GM19372 (cell line): ENCODE results near the gene EFNB2.

Source experiments
- ATAC-seq: cut with Tn5 transposase; IDR thresholded peaks from one replicate; pipeline ENCODE4 v1.9.1; 2021; ENCODE audit warnings: mild to moderate bottlenecking, low read depth, moderate library complexity; ENCODE audit not compliant: unreplicated experiment

EFNB2 gene

DNA sequence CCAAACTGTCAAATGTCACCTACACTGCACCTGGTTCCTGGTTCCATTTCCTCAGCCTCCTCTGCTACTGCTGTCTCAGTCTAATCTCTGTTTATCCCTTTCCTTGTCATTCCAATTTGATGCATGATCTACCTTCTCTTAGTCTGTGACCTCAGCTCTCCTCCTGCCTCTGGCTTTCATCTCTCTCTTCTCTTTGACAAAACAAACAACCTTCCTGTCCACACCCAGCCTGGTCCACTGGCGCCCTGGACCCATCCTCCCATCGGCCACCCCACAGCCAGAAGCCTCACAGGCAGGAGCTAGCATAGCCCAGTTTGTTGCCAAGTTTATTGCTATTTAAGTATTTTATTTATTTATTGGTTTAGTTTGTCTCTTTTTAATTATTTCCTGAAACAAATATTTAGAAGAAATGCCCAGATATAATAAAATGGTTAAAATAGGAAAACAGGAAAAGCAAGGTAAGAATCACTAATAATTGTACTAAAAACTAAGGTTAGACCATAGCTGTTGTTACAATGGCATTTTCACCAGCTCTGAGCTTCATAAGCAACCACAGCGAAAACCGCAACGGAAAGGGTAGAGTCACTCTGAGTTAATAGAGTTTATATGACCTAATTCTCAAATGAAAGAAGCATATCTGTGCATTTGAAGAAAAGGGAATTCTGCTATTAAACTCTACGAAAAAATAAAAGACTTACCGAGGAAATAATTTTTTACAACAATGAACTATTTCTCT lies 68.6 kb downstream of the EFNB2 start:
- ATAC-seq, result no peak

DNA sequence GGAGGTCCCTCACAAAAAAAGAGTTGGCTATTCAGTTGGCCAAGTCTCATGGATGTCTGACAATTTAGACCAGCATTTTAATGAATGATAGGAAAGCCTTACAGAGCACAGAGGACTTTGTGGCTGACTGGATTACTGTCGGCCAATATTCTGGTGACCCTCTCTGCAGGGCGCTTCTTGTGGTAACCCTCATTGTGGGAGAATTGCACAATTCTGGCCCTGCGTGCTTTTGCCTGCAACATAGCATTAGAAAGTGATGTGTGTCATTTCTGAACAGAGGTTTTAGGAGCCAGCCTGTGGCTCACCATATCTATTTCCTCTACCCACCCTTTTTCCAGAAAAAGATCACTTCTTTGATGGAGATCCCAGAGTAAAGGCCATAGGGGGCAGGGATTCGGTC lies 71.4 kb downstream of the EFNB2 start:
- ATAC-seq, result no peak

GRCh38 chr13:106462710-106463109 lies 72.8 kb downstream of the EFNB2 start:
- no peak for ATAC-seq

DNA sequence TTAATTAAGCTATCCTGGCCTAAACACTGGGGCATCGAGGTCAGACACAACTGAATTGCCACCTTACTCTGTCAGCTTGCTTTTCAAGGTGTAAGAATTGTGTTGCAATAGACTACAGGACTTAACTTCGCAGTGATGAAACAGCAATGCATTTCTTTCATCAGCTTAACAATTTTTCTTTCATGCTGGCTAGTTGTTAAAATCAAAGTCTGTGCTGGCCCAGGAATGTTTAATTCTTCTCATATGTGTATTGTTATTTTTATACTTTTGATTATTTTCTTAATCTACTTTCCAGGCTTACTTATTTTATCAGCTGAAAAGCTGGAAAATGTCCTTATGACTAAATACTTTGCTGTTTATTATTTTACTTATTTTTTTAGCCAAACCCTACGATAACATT lies 79.7 kb downstream of the EFNB2 start:
- no peak for ATAC-seq

DNA sequence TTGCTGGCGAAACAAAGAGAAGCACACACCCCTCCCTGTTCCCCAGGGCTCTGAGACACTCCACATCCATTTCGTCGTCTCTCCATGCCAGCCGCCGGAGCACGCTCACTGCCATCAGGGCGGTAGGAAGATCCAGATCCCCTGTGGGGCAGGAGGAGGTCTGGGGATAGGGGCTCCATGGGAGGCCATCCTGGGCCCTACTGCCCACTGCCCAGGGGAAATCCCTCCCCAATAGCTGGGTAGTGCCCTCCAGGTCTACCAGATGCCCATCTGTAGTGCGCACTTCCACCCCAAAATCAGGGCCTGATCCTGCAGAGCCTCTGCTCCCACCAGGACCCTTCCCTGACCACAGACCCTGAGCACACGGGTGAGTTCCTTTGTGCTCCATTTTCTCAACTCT lies 80.3 kb downstream of the EFNB2 start:
- ATAC-seq, result no peak

GRCh38 chr13:106453101-106453500 lies 82.4 kb downstream of the EFNB2 start:
- no peak for ATAC-seq

- no peak for ATAC-seq
Measured at GRCh38 chr13:106450991-106451390, 84.5 kb downstream of the EFNB2 start.

GRCh38 chr13:106449096-106449495 lies 86.4 kb downstream of the EFNB2 start:
- ATAC-seq, result no peak

DNA sequence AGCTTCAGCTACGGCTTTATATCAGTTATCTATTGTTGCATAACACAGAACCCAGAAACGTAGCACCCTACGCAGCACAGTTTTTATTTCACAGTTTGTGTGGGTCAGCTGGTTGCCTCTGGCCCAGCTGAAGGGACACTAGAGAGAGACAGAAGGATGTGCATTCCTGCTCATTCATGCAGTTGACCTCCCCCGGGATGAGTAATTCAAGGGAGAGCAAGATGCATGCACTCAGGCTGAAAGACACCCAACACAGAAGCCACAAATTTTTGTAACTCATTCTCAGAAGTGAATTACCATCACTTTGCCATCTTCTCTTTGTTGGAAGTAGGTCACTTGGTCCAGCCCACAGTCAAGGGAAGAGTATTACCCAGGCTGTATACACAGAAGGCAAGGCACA lies 89.5 kb downstream of the EFNB2 start:
- no peak for ATAC-seq

DNA sequence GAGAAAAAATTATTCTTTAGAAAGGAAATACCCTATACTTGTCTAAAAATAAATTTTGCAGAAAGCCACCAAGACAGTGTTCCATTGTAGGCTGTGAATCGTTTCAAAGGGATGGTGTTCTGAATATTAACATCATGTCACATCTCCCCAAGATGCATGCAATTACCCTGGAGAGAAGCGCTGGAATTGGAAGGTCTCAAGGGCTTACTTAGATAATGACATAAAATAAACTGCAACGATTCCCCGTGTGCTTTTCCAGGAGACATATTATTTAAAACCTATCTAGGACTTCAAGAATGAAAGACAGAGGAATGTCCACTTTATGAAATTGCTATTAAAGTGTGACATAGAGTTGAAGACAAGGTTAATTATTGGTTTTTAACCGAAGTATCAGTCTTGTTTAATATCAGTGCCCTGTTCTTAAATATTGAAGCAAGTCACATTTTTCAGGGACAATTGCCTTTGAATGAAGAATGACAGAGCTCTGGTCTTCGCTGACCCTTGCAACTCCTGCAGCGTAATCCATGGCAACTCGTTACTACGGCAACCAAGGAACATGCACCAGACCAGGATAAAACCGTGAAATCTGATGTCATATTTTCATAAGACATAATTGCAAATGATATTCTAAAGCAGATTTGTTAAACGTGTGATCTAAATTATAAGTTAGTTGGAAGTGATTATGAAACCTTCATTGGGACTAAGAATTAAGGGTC lies 91.7 kb downstream of the EFNB2 start:
- no peak for ATAC-seq

GRCh38 chr13:106440866-106441265 lies 94.6 kb downstream of the EFNB2 start:
- no peak for ATAC-seq
